Cardiac fibroblast (primary cell): ENCODE results near the gene FOXJ1.
A peak's percentile ranks its signal among the peaks of the same experiment; 100 is the strongest.
"Not testable (repeated sequence)": the region's sequence is repeated elsewhere in the genome, so short reads cannot be mapped to it uniquely, and the experiment has no call there.

ENCODE experiments used
- DNase-seq, 2 donors: peaks; one replicate each; pipeline versions ENCODE4 v3.0.0 to v3.0.0-alpha.2; 2010; ENCODE audit warnings: low read depth in 2 of 2
- H3K4me3 ChIP-seq, 2 donors: replicated peaks in 1 of 2; 1 replicate in 1 of 2; 2 replicates in 1 of 2; pipeline ENCODE4 v1.5.1; 2011; ENCODE audit warnings: low read depth in 2 of 2, low read length in 2 of 2, mild to moderate bottlenecking in 2 of 2, moderate library complexity in 1 of 2
- CTCF ChIP-seq: IDR thresholded peaks from one replicate; pipeline ENCODE4 v1.5.1; 2011; ENCODE audit warnings: low read depth, mild to moderate bottlenecking, low read length, inconsistent platforms

The FOXJ1 gene

GRCh38 chr17:76141212-76142038 is at the start of gene FOXJ1:
Gene FOXJ1, minus strand, starts transcription at chr17:76141245. Its CDS starts 850 bp downstream, at chr17:76140395.
- no peak for TF ChIP-seq CTCF
- peak within 1 kb of the TSS; percentile 40 to 57 for H3K4me3 ChIP-seq
- DNase-seq: peak; percentile 84 to 85

GRCh38 chr17:76189741-76190140 is 48.7 kb upstream of the FOXJ1 start:
- H3K4me3 ChIP-seq: no peak overlapping the region
- no peak for TF ChIP-seq CTCF
- no peak for DNase-seq

- no peak for DNase-seq
- no peak for TF ChIP-seq CTCF
- no peak overlapping the region for H3K4me3 ChIP-seq
Observed at GRCh38 chr17:76189247-76189646, 48.2 kb upstream of the FOXJ1 start.

GRCh38 chr17:76188213-76189016 is 47.4 kb upstream of the FOXJ1 start:
- TF ChIP-seq CTCF: no peak
- no peak overlapping the region for H3K4me3 ChIP-seq
- no peak for DNase-seq

- DNase-seq, H3K4me3 ChIP-seq: not testable (repeated sequence)
Observed at GRCh38 chr17:76186774-76187173, 45.7 kb upstream of the FOXJ1 start.

GRCh38 chr17:76184290-76184689 is 43.2 kb upstream of the FOXJ1 start:
- no peak for TF ChIP-seq CTCF
- no peak for DNase-seq
- H3K4me3 ChIP-seq: no peak overlapping the region
